ENCODE data around the gene HOXD11.

The HOXD11 gene

GRCh38 chr2:176154576-176155252, 47.6 kb downstream of the HOXD11 start:
- no peak for TF ChIP-seq CTCF (IDR thresholded peaks at IDR 0.05)

- no peak for TF ChIP-seq CTCF (IDR thresholded peaks at IDR 0.05)
Measured at GRCh38 chr2:176155356-176156044, 48.4 kb downstream of the HOXD11 start.

GRCh38 chr2:176156301-176156806, 49.3 kb downstream of the HOXD11 start:
- TF ChIP-seq CTCF (IDR thresholded peaks at IDR 0.05) = no peak

GRCh38 chr2:176156807-176157498, 49.9 kb downstream of the HOXD11 start, which contains the start of gene HOXD3:
Gene HOXD3, plus strand, starts transcription at chr2:176157307. Its CDS starts 11,808 bp downstream, at chr2:176169115.
- TF ChIP-seq CTCF (IDR thresholded peaks at IDR 0.05) = no peak

GRCh38 chr2:176157499-176158185, 50.6 kb downstream of the HOXD11 start:
- no peak for TF ChIP-seq CTCF (IDR thresholded peaks at IDR 0.05)

- TF ChIP-seq CTCF (IDR thresholded peaks at IDR 0.05) = no peak
Measured at GRCh38 chr2:176158186-176158591, 51.1 kb downstream of the HOXD11 start.

Data from LNCAP (cell line).